ENCODE results near the gene ADAP1. TPM values are rescaled to one million over a fixed set of nuclear protein-coding genes. Genes with fewer than 3 reads are reported as not detected.
A peak's percentile ranks its signal among the peaks of the same experiment; 100 is the strongest.

Gene ADAP1
- total and polyA plus RNA-seq, 2 of the 13 experiments (the other 11 are each of a cell fraction or from before 2014, with no cell fraction given), result 10.5 to 24.6 TPM

GRCh38 chr7:876077-876971, 78.2 kb downstream of the ADAP1 start, which contains the start of gene GET4 (continued):
- TF ChIP-seq MLXIP (CRISPR knock-in tag; IDR thresholded peaks at IDR 0.05; ENCODE audit: borderline replicate concordance) (peak; percentile 7; the same call in 1 of the 2 replicates), MAX (IDR thresholded peaks at IDR 0.05) (peak; percentile 99), ATF4 (CRISPR knock-in tag; IDR thresholded peaks at IDR 0.05) (no peak), PATZ1 (CRISPR knock-in tag; IDR thresholded peaks at IDR 0.05) (no peak; the same call in 1 of the 2 replicates), SNRNP70 (IDR thresholded peaks at IDR 0.05; ENCODE audit: low read depth, low read length) (no peak), GPN1 (CRISPR knock-in tag; IDR thresholded peaks at IDR 0.05; ENCODE audit: borderline replicate concordance) (no peak), ZNF547 (CRISPR knock-in tag; IDR thresholded peaks at IDR 0.05) (peak; percentile 84), ZBTB1 (CRISPR knock-in tag; IDR thresholded peaks at IDR 0.05; ENCODE audit: borderline replicate concordance) (no peak), EP300 (IDR thresholded peaks at IDR 0.05; ENCODE audit: low read depth in 2 of 2, low read length in 2 of 2) (0 out of 4 replicates have a peak, but pooled peaks of 1 of the 2 experiments have one; percentile 16), EP300 (CRISPR knock-in tag; IDR thresholded peaks at IDR 0.05; ENCODE audit: borderline replicate concordance) (peak; percentile 49; the same call in 1 of the 2 replicates), AGO2 (optimal IDR thresholded peaks at IDR 0.05; ENCODE audit: low read depth, low read length) (peak; percentile 84), ZNF784 (CRISPR knock-in tag; IDR thresholded peaks at IDR 0.05; ENCODE audit: borderline replicate concordance) (peak; percentile 94), CENPBD1 (CRISPR knock-in tag; IDR thresholded peaks at IDR 0.05; ENCODE audit: borderline replicate concordance, low read depth) (no peak), HNF4A (CRISPR knock-in tag; IDR thresholded peaks at IDR 0.05) (no peak), ATF7-NPFF (CRISPR knock-in tag; IDR thresholded peaks at IDR 0.05; ENCODE audit: low read depth) (peak; percentile 93; the same call in 1 of the 2 replicates), RELA (CRISPR knock-in tag; IDR thresholded peaks at IDR 0.05) (no peak), RBFOX2 (IDR thresholded peaks at IDR 0.05; ENCODE audit: low read depth, low read length) (peak; percentile 87), BHLHE40 (IDR thresholded peaks at IDR 0.05; ENCODE audit: low read length) (peak; percentile 99)
